ENCODE measurements around the gene NHSL1. TPM values are rescaled to one million over a fixed set of nuclear protein-coding genes. Genes with fewer than 3 reads are reported as not detected.

NHSL1 gene
- total RNA-seq, 2 donors from 2014 or later: 16.3 to 17.5 TPM

DNA sequence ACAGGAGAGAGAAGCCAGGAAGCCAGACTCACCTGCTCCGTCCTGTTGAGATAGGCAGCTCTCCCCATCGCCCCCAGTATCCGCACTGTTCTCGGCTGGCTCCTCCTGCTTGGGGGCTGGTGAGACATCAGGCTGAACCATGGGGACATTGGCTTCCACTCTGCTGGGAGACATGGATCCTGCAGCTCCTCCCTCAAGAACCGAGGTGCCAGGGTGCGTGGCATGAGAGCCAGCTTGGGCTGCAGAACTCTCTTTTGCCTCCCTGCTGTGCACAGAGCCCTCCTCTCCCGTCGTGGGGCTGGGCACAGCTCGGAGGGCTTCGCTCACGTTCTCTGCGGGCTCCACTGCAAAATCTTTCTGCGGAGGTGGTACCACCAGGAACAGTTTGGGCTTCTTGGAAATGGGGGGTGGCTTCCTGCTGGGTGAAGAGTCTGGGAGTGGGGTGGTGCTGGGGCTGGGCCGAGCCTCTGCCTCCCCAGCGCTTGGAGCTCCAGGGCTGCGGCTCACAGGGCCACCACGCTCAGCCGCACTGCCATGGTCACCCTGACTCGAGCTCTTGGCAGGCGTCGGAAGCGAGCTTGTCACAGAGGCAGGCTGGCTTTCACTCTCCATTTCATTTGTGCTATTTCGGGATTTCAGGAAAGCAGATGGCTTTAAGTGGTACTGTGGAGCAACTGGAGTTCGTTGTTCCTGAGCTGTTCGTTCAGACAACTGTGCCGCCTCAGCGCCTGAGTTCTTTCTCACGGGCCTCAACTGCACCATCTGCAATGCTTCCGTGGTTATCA lies 68.7 kb downstream of the NHSL1 start:
- peaks cover 10% of the 10 kb centered on the region for H3K36me3 ChIP-seq (ENCODE audit: control insufficient read depth, insufficient read depth, low read length)
- Mint-ChIP-seq H3K4me3 (no peak overlapping the region), H3K4me1 (no peaks in the 10 kb centered on the region), H3K36me3 (ENCODE audit: low read depth) (peaks cover 1% of the 10 kb centered on the region), H3K9me3 (no peaks in the 10 kb centered on the region), H3K27me3 (ENCODE audit: insufficient read depth) (no peaks in the 10 kb centered on the region), H3K27ac (no peak overlapping the region)
- TF ChIP-seq, protein P1, sequence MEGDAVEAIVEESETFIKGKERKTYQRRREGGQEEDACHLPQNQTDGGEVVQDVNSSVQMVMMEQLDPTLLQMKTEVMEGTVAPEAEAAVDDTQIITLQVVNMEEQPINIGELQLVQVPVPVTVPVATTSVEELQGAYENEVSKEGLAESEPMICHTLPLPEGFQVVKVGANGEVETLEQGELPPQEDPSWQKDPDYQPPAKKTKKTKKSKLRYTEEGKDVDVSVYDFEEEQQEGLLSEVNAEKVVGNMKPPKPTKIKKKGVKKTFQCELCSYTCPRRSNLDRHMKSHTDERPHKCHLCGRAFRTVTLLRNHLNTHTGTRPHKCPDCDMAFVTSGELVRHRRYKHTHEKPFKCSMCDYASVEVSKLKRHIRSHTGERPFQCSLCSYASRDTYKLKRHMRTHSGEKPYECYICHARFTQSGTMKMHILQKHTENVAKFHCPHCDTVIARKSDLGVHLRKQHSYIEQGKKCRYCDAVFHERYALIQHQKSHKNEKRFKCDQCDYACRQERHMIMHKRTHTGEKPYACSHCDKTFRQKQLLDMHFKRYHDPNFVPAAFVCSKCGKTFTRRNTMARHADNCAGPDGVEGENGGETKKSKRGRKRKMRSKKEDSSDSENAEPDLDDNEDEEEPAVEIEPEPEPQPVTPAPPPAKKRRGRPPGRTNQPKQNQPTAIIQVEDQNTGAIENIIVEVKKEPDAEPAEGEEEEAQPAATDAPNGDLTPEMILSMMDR (conservative IDR thresholded peaks at IDR 0.05): no peak
- no peaks in the 10 kb centered on the region for H3K9me3 ChIP-seq (ENCODE audit: control insufficient read depth, low read length)
- no peaks in the 10 kb centered on the region for H3K4me1 ChIP-seq (ENCODE audit: control insufficient read depth, insufficient read depth, low read length)
- no peak for DNase-seq
- H3K9ac ChIP-seq (ENCODE audit: extremely low read depth, low read length, poor library complexity, severe bottlenecking): no peak overlapping the region
- no peak overlapping the region for H3K27ac ChIP-seq (ENCODE audit: low read depth, low read length)
- H3K27me3 ChIP-seq (ENCODE audit: control insufficient read depth, insufficient read depth, low read length, poor library complexity, severe bottlenecking): no peaks in the 10 kb centered on the region
- 94 to 97% methylated on average over 18 to 29 of the region's 29 CpGs for WGBS, 2 experiments (ENCODE audit: insufficient coverage in 1 of 2, insufficient read length in 1 of 2)
- no peak overlapping the region for H3K4me3 ChIP-seq (ENCODE audit: low read length)

DNA sequence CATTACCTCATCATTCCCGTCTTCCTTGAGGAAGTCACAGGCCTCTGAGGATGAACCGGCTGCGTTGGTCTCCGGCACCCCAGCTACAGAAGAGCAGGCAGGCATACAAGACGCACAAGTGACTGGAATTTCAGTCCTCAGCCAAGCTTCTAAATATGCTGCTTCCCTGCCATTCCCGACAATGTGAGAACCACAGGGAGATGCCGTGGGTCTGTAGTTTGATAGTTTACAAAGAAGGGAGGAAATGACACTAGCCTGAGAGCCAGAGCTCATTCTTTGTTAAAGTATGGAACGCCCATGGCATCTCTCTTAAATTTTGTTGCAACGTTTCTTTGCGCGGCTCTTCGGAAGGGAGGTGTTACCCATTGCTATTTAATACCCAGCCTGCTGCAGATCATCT lies 69.5 kb downstream of the NHSL1 start:
- no peak overlapping the region for H3K27ac Mint-ChIP-seq
- TF ChIP-seq, protein P1 (conservative IDR thresholded peaks at IDR 0.05): no peak
- WGBS, 2 experiments (ENCODE audit: insufficient coverage in 1 of 2, insufficient read length in 1 of 2): 90 to 92% methylated on average over 7 to 12 of the region's 12 CpGs
- H3K27me3 Mint-ChIP-seq (ENCODE audit: insufficient read depth): no peaks in the 10 kb centered on the region
- H3K4me3 ChIP-seq (ENCODE audit: low read length): no peak overlapping the region
- no peaks in the 10 kb centered on the region for H3K4me1 Mint-ChIP-seq
- H3K9me3 ChIP-seq (ENCODE audit: control insufficient read depth, low read length): no peaks in the 10 kb centered on the region
- no peaks in the 10 kb centered on the region for H3K9me3 Mint-ChIP-seq
- DNase-seq: no peak
- peaks cover 4% of the 10 kb centered on the region for H3K36me3 Mint-ChIP-seq (ENCODE audit: low read depth)
- H3K36me3 ChIP-seq (ENCODE audit: control insufficient read depth, insufficient read depth, low read length): peaks cover 9% of the 10 kb centered on the region
- no peak overlapping the region for H3K4me3 Mint-ChIP-seq
- no peak overlapping the region for H3K27ac ChIP-seq (ENCODE audit: low read depth, low read length)
- no peak overlapping the region for H3K9ac ChIP-seq (ENCODE audit: extremely low read depth, low read length, poor library complexity, severe bottlenecking)
- no peaks in the 10 kb centered on the region for H3K4me1 ChIP-seq (ENCODE audit: control insufficient read depth, insufficient read depth, low read length)
- no peaks in the 10 kb centered on the region for H3K27me3 ChIP-seq (ENCODE audit: control insufficient read depth, insufficient read depth, low read length, poor library complexity, severe bottlenecking)

DNA sequence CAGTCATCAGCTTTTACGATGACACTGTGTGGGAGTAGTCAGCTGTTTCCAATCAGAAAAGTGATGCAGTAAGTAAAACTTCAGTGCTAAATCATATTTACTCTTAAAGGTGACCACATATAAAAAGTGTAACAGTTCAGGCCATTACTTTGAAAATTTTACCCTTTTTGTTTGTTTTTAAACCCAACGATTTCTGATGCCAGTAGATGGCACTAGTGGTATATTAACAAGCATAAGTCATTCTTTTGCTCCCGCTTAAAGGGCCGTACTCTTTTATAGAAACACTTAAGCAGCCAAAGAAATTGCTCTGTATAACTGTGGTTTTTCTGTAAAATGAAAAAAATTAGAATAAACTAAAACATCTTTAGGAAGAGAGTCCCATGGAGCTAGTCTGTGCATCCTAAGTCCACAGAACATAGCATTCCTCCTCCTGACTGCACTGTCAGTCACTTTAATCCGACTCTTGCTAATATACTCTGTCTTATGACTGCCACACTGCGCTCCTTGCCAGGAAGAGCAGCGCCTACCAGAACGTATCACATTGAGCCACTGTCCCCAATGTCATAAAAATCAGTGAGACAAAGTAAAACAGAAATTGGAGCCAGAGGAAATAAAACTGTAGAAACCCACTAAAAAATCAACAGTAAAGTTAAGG lies 70.2 kb downstream of the NHSL1 start:
- Histone ChIP-seq H3K9ac (ENCODE audit: extremely low read depth, low read length, poor library complexity, severe bottlenecking) (no peak overlapping the region), H3K4me3 (ENCODE audit: low read length) (no peak overlapping the region), H3K9me3 (ENCODE audit: control insufficient read depth, low read length) (no peaks in the 10 kb centered on the region), H3K27me3 (ENCODE audit: control insufficient read depth, insufficient read depth, low read length, poor library complexity, severe bottlenecking) (no peaks in the 10 kb centered on the region), H3K27ac (ENCODE audit: low read depth, low read length) (no peak overlapping the region), H3K4me1 (ENCODE audit: control insufficient read depth, insufficient read depth, low read length) (no peaks in the 10 kb centered on the region), H3K36me3 (ENCODE audit: control insufficient read depth, insufficient read depth, low read length) (peaks cover 9% of the 10 kb centered on the region)
- Mint-ChIP-seq H3K4me3 (no peak overlapping the region), H3K27me3 (ENCODE audit: insufficient read depth) (no peaks in the 10 kb centered on the region), H3K4me1 (no peaks in the 10 kb centered on the region), H3K27ac (no peak overlapping the region), H3K9me3 (no peaks in the 10 kb centered on the region), H3K36me3 (ENCODE audit: low read depth) (peaks cover 9% of the 10 kb centered on the region)
- no peak for DNase-seq
- TF ChIP-seq, protein P1 (conservative IDR thresholded peaks at IDR 0.05): peak; percentile 78
- 72 to 80% methylated on average over 6 to 8 of the region's 8 CpGs for WGBS, 2 experiments (ENCODE audit: insufficient coverage in 1 of 2, insufficient read length in 1 of 2)
